LNCAP (cell line): Measurements from ENCODE around the gene RAB1B.

Source experiments
- TF ChIP-seq, protein P1 (sequence below): fragments of 450-650 bp; IDR thresholded peaks from 2 replicates; pipeline ENCODE4 v1.5.1; 2017; ENCODE audit warnings: mild to moderate bottlenecking

The RAB1B gene

DNA sequence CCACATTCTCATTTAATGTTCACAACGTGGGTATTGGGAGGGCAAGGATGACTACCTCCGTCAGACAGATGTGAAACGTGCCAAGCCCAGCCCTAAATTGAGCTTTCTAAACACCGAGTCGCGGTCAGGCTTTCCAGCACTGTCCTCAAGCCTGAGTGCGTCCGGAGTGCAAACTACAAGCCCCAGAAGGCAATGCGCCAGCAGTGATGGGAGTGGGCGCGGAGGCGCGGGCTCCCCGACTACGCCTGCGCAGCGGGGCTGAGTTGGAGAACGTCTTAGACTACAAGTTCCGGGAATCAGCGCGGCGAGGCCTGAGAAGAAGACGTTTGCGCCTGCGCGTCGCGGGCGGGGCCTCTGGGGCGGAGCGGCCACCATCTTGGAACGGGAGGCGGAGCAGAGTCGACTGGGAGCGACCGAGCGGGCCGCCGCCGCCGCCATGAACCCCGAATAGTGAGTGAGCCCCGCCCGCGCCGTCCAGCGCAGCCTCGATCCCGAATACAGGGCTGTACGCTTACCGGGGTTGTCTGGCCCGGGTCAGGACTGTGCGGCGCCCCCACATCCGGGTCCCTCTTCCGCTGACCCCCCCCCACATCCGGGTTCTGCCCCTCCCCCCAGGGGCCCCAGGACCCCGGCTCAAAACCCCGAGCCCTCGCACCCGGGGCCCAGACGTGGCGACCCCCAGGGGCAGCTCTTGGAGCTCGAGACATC is at the start of gene RAB1B:
Gene RAB1B, plus strand, starts transcription at position 396 of the 708 bp plus-strand sequence. Its CDS starts 41 bp downstream, at position 437.
- TF ChIP-seq, protein P1, sequence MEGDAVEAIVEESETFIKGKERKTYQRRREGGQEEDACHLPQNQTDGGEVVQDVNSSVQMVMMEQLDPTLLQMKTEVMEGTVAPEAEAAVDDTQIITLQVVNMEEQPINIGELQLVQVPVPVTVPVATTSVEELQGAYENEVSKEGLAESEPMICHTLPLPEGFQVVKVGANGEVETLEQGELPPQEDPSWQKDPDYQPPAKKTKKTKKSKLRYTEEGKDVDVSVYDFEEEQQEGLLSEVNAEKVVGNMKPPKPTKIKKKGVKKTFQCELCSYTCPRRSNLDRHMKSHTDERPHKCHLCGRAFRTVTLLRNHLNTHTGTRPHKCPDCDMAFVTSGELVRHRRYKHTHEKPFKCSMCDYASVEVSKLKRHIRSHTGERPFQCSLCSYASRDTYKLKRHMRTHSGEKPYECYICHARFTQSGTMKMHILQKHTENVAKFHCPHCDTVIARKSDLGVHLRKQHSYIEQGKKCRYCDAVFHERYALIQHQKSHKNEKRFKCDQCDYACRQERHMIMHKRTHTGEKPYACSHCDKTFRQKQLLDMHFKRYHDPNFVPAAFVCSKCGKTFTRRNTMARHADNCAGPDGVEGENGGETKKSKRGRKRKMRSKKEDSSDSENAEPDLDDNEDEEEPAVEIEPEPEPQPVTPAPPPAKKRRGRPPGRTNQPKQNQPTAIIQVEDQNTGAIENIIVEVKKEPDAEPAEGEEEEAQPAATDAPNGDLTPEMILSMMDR, result no peak

DNA sequence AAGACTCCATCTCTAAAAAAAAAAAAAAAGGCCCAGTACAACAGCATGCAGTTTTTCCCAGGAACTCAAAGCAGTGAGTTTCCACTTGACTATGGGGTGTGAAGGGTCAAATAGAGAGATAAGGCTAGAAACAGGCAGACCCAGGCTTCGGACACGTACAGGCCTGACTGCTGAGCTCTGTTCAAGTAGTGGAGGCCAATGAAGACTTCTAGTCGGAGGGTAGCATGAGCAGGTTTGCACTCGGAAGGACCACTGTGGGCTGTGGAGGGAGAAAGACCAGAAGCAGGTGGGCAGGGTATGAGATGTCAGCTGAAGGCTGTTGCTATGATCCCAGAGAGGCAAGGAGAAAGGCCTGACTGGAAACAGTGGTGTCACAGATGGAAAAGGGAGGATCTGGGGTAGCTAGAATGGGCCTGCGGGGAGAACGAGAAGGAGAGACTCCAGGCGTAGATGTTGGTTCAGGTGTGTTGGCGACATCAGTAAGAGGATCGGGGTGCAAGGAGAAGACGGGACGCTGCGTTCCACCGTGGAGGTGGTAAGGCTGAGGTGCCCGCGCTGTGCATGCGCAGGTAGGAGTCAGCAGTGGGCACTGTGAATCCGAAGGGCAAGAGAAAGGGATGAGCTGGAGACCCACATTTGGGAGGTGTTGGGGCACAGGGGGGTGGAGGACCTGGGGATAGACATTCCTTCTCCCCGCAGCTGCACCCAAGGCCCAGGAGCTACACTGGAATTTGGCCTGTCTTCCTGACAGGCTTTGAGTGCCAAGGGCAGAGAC is 49.4 kb upstream of the RAB1B start:
- TF ChIP-seq, protein P1, result no peak

DNA sequence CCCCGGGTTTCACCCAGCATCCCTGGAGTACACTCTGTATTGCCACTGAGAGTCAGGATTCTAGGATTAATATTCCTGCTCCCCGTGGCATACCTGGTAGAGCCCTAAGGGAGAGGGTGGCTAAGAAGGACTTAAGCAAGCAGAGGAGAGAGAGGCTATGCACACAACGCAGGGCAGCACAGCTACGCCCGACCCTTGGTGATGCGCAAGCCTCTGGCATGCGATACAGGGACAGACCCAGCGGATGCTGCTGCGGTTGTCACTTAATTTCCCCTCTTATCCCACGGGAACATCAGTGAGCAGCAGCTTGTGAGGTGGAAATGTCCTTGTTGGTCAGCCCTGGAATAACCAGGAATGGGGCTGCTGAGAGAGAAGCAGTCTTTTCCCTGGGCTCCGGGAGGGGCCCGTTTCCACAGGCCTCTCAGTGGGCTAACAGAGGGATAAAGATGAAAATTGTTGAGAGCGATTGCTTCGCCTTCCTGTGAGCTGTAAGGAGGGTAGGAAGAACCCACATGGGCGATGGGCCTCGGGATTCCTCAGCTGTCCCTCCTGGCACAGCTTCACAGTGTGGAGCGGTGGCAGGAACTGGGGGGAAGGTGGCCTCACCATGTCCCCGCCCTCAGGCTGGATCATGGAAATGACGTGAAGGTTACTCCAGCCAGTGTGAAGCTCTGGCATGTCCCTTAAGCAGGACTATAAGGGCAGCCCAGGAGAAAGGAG is 48.4 kb upstream of the RAB1B start:
- TF ChIP-seq, protein P1, result no peak

DNA sequence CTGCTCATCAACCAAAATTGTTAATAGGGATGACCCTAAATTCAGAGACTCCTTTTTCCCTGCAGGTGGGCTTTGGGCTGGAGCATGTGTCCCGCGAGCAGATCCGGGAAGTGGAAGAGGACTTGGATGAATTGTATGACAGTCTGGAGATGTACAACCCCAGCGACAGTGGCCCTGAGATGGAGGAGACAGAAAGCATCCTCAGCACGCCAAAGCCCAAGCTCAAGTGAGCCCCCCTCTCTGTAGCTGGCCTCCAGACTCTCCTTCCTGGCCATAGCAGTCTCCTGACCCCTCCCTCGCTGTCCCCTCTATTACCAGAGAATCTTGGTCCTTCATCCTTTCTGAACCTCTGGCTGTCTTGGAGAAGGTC is 47.9 kb upstream of the RAB1B start:
- TF ChIP-seq, protein P1, result no peak

DNA sequence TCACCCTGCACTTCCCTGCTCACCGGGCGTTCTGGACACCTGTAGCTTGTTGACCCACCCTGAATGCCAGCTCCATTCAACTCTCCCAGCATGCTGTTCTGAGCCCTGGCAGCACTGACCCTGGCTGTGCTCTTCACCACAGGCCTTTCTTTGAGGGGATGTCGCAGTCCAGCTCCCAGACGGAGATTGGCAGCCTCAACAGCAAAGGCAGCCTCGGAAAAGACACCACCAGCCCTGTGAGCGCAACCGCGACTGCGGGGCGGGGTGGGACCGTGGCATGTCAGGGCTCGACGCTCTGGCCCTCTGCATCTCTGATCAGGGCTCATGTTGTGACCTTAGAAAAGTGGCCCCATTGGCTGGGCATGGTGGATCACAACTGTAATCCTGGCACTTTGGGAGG is 47.4 kb upstream of the RAB1B start:
- TF ChIP-seq, protein P1, result no peak

DNA sequence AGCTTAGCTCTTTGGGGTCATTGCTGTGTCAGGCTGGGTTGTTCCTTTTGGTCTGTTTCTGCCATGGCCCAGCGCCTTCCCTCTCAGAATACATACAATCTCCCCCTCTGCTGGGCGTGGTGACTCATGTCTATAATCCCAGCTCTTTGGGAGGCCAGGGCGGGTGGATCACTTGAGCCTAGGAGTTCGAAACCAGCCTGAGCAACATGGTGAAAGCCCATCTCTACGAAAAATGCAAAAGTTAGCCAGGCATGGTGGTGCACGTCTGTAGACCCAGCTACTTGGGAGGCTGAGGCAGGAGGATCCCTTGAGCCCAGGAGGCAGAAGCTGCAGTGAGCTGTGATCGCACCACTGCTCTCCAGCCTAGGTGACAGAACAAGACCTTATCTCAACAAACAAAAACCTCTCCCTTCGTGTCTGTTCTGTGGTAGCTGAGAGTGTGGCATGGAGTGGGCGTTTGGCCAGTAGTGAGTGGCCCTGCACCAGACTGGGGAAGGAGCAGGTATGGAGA is 46.7 kb upstream of the RAB1B start:
- TF ChIP-seq, protein P1, result no peak

DNA sequence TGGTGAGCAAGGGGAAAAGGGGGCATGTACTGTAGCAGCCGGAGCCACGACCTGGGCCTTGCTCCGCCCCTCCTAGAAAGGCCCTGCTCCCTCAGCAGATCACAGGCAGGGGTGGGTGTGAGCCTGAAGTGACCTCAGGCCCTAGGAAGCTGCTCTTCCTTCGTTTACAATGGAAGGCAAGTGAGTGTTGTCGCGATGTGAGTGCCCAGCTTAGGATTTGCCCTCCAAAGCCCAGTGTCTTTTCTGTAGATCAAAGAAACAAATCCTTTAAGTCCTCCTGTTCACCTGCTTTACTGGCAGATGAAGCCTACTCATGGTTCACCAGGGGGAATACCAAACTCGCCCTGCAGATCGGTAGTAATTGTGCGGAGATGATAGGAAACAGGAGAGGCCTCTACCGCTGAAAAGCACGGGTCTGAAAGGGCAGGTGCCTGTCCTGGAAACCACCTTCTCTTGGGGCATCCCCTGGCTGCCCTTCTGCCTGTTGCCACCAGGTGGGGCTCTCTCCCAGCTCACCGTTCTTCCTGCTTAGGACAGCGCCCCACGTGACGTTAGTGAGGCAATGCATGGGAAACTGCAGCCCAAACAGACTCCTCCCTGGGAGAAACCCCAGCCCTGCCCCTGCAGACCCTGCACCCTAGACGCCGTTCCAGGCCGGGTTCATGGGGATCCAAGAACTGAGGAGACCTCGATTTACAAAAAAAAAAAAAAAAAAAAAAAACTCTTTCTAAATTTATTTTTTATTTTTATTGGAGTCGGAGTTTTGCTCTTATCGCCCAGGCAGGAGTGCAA is 45.9 kb upstream of the RAB1B start:
- TF ChIP-seq, protein P1, result peak; percentile 99
